Left kidney (tissue), 2 donors: Measurements from ENCODE around the gene ETV3. TPM values are rescaled to one million over a fixed set of nuclear protein-coding genes. Genes with fewer than 3 reads are reported as not detected.

Experiments used
- DNase-seq: peaks from one replicate; pipeline ENCODE4 v3.0.0-alpha.2; 2013
- polyA plus RNA-seq: library from polyadenylated mRNA; unstranded; fragments of 120-200 nt; gene quantifications from one replicate; pipeline ENCODE4 v1.2.1, GENCODE V29; 2013; ENCODE audit not compliant: insufficient read length

The ETV3 gene
- polyA plus RNA-seq, 1 donor = 29.8 TPM

DNA sequence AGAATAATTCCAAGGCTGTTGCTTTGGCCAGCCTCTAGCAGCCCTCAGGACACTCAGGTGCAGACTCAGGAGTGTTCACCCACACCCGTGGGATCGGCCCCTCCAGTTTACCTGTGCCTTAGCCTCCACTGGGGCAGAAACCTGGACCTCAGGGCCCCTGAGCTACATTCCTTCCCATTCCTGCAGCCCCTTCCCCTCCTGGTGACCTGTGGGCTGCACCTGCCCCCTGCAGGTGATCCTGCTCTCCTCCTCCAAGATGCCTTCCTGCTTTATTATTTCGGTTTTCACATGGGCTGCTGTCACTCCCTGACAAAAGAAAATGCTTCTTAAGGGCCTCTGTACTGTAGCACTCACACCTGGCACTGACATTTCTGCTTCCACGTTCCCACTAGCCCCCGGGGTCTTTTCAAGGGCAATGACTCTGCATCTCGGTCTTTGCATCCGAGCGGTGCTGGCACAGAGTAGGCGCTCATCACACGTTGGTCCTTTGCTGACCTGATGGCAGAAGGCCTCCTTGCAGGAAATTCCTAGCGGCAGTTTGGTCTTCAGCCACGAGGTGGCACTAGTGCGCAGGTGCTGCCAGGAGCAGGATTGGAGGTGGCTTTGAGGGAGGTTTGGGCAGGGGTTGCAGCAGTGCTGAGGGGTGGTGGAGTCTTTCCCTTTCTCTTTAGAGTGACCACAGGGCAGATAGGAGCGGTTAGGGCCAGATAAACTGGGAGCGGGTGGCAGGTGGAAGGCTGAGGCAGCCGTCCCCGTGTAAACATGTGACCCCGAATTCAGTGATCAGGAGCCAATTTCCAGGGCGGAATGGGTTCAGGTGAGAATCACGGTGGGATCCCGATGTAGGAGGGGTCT is 25.3 kb upstream of the ETV3 start:
- DNase-seq = peak; percentile 72

DNA sequence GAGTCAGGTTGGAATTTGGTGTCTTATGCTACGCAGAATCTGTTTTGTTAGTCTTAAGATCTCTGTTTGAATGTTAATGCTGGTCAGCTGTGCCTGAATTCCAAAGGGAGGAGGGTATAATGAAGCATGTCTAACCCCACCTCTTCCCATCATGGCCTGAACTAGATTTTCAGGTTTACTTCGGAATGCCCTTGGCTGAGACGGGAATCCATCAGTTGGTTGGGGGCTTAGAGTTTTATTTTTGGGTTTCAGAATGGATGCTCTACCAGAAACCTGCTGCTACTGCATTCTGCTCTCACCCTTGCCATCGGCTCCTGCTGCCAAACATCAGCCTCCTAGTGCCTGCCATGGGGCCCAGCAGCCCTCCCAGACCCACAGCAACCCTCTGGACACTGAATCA is 24.1 kb upstream of the ETV3 start:
- no peak for DNase-seq

DNA sequence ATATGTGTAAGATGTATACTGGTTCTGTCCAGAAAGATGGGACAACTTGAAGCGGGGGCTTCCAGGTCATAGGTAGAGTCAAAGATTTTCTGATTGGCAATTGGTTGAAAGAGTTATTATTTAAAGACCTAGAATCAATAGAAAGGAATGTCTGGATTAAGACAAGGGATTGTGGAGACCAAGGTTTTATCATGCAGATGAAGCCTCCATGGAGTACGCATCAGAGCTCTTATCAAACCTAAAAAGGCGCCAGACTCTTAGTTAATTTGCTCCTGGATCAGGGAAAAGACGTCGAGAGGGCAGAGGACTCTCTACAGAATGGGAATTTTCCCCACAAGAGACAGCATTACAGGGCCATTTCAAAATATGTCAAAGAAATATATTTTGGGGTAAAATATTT is 23.7 kb upstream of the ETV3 start:
- no peak for DNase-seq

GRCh38 chr1:157158967-157159366 is 20.8 kb upstream of the ETV3 start:
- no peak for DNase-seq

DNA sequence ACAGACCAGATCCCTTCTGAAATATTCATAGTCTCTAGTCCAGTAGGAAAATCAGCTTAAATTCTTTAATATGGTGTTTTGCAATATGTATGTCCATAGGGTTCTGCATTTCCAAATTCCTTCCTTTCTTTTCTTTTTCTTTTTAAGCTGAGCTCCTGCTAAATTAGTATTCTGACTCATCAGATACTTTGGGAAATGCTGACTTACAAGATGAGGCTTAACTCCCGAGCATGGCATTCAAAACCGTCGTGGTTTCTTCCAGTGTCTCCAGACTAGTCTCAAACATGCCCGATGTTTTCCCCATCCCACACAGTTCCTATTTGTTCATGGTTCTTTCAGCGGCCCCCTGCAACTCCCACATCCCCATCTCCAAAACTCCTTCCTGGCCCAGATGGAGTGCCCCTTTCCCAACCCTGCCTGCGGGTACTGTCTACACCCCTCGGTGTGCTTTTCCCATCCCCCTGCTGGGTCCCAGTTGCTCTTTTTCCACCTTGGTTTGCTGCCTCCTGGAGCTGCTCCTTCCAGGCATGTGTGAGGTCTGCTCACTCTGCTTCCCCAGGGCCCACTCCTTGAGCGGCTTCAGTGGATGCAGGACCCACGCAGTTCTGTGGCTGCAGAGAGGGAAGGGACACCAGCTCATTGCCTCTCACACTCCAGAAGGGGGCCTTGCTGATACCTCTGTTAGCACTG is 19.5 kb upstream of the ETV3 start:
- no peak for DNase-seq

DNA sequence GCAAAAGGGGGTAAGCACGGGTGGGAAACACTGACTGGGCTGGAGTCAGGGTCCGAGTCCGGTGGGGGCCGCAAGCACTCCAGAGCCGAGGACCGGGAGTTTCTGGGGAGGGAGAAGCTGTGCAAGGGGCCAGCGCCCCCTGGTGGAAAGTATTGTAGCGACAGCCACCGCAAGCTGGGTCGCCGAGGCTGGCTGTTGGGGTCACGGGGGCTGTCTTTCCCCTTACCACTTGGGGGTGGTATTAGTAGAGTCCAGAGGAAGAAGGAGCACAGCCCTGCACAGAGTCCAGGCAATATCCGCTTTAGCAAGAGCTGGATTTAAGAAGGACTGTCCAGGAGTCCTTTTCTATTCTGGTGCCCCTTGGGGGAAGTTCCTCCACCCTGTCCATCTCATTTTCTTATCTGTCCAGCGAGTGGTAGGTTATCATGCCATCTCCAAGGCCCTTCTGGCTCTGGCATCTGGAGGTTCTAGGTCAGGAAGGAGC is 17.9 kb upstream of the ETV3 start:
- DNase-seq = peak; percentile 63

GRCh38 chr1:157155658-157156057 is 17.5 kb upstream of the ETV3 start:
- no peak for DNase-seq

- no peak for DNase-seq
Measured at GRCh38 chr1:157154940-157155514, 16.8 kb upstream of the ETV3 start.

DNA sequence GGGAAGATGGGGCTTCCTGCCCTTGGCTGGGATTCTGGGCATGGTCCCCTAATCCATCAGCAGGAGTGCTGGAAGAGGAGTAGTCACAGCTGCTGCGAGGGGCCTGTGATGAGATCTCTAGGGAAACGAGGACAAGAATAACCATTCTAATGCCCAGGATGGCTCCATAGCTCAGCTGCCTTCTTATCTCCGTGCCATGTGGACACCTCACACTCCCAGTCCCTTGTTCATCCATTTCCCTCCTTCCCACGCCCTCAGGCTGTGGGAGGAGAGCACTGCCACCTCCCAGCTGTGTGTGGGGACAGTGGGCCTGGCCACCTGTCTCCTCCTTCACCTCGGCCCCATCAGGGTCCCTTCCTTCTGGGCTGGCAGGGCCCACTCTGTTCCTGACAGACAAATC is 16.1 kb upstream of the ETV3 start:
- DNase-seq = no peak

DNA sequence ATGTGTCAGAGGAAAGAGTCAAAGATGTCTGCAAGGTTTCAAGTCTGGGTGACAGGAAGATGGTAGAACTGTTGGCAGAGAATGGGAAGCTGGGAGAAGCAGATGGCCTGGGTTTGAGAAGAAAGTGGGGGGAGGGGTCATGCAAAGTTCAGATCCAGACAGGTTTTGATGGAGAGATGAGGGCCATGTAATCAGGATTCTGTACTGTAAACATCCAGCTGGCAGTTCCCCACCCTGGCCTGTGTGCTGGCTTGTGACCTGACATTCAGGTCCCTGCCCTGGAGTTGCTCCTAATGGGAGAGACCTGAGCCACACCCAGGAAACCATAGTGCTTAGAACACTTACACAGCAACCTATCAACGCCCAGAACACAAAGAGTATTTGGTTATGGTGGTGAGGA is 15.6 kb upstream of the ETV3 start:
- DNase-seq = no peak

- DNase-seq = no peak
Measured at GRCh38 chr1:157152510-157152909, 14.3 kb upstream of the ETV3 start.

DNA sequence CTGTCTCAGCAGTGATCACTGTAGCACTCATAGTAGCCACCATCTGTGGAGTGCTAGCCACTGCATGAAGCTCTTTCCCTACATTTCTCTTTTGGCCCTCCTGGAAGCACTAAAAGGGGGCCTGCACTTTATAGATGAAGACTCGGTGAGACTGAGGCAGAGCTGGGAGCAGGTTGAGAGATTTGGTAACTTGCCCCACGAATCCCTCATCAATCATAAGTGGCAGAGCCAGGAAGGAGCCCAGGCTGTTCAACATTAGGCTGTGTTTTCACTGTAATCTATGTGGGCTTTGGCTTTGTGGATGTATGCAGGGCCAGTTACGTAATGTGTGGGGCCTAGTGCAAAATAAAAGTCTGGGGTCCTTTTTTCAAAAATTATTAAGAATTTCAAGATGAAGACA is 13.3 kb upstream of the ETV3 start:
- no peak for DNase-seq

DNA sequence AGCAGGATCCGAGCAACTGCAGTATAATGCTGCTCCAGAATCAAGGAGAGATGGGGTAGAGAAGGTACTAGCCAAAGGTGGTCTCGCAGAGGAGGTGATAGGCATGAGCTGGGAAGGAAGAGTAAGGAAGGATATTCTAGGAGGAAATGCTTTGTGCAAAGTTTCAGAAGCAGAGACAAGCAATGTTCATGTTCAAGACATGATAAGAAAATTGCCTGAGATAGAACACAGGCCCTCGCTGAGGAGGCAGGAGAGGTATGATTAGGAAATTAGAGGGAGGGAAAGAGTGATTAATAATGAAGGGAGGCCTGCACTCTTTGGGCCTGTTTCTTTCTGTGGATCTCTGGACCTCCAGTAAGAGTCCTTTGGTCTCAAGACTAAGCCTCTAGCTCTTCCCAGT is 12.9 kb upstream of the ETV3 start:
- DNase-seq = no peak

DNA sequence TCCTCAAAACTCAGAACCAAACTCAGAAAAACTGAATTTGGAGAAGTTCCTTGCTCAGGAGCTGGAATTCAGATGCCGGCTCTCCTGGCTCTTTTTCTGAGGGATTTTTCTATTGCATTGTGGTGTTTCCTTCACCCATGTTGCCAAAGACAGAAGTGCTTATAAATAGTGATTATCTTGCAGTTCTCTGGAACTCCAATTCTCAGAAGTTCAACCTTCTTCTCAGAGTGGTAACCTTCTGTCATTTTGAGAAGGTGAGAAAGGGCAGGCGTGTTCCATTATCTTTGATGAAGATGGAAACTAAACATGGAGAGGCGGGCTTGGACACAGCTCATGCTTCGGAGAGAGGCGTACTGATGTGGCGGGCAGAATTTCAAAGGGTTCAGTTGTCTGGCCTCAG is 12.4 kb upstream of the ETV3 start:
- no peak for DNase-seq

GRCh38 chr1:157147906-157148700 is 9.9 kb upstream of the ETV3 start:
- no peak for DNase-seq

DNA sequence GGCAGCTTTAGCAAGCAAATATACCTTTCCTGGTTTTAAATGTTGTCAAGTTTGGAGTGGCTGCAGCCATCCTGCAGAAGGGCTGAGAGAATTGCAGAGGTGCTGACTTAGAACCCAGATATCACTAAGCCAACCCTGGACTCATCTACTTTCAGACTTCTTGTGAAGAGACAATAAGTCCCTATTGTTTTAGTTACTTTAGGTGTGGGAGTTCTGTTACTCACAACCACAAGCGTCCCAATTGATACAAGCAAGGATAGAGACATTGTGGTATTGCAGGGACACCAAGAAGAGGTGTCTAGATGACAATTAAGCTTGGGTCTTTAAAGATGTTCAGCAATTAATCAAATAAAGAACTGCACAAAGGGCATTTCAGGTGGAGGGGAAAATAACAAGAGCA is 8.8 kb upstream of the ETV3 start:
- no peak for DNase-seq

- DNase-seq = no peak
Measured at GRCh38 chr1:157146244-157146643, 8.0 kb upstream of the ETV3 start.

DNA sequence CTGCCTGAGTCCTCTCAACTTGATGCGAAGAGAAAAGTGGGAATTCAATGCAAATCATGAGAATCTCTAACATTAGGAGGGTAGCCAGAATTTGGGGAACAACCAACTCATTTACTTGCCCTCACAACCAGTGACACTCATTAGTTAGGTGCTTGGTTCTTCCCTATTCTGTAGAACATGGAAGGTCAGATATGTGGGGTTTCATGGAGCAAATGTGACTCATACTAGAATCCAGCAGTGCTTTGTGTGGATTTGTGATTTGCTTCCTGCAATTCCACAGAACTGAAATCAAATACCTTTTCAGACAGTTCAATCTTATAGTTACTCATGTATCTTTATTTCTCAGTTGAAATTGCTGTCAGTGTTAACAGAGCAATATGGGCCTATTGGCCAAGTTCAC is 6.9 kb upstream of the ETV3 start:
- DNase-seq = no peak

DNA sequence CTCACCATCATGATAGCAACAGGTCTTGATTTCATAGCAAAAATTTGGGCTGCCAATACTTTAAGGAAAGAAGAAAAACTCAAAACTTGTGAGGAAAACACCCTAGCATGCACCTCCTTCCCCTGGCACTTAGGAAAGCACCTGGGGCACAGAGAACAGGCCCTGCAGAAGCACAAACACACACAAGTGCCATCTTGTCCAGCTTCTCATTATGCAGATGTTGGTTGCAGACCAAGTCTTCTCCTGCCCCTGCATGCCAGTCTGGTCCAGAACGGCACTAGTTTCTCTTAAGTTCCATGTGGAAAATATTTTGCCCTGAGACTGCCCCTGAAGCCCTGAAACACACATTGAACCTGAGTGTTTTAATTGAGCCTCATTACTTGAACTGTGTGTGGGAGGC is 6.3 kb upstream of the ETV3 start:
- DNase-seq = no peak

DNA sequence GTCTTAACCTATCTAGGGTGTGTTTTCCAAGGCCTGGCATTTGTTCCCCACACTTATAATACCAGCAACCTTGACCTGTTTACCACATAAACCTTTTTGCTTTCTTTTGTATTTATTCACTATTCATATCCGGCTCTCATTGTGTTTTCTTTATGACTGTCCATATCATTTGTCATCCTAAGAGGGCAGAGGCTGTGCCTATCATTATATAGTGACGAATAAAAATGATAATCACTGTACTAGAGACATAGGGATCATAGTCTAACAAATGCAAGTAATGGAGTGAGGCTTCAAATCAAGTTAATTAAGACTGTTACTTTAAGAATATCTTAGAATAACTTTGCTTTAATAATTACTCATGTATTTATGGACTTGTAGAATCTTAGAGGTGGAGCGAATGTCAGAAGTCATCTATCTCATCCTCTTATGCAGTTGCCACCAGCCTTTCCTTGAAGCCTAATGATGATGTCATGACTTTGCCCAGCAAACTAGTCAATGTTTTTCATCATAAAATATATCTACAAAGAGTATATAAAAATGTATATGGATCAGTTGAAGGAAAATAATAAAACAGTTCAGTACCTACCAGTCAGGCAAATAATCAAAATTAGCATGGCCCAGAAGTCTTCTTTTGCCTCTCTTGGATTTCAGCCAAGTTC is 4.7 kb upstream of the ETV3 start:
- no peak for DNase-seq

- no peak for DNase-seq
Measured at GRCh38 chr1:157142201-157142600, 4.0 kb upstream of the ETV3 start.
